Activated T-cell treated with anti-CD3 and anti-CD28 coated beads for 48 hours (primary cell): ENCODE data around the gene SMIM32.

ENCODE experiments used
- DNase-seq: peaks from one replicate; pipeline ENCODE4 v3.0.0-alpha.2; 2020; ENCODE audit warnings: low read depth

The SMIM32 gene

GRCh38 chr5:136186796-136187195 is 6.2 kb downstream of the SMIM32 start:
- DNase-seq = no peak

GRCh38 chr5:136185974-136186665 is 6.8 kb downstream of the SMIM32 start:
- DNase-seq = no peak

- no peak for DNase-seq
These were observed 10.3 kb downstream of the SMIM32 start for GRCh38 chr5:136182618-136183017.

GRCh38 chr5:136174021-136174659 is 18.8 kb downstream of the SMIM32 start:
- DNase-seq = no peak

GRCh38 chr5:136169218-136169617 is 23.7 kb downstream of the SMIM32 start:
- DNase-seq = no peak

GRCh38 chr5:136166909-136167308 is 26.1 kb downstream of the SMIM32 start:
- no peak for DNase-seq

GRCh38 chr5:136164226-136164625 is 28.7 kb downstream of the SMIM32 start:
- DNase-seq = no peak

GRCh38 chr5:136162008-136162407 is 31.0 kb downstream of the SMIM32 start:
- DNase-seq = no peak

GRCh38 chr5:136159457-136159856 is 33.5 kb downstream of the SMIM32 start:
- no peak for DNase-seq

GRCh38 chr5:136157514-136157913 is 35.4 kb downstream of the SMIM32 start:
- no peak for DNase-seq

GRCh38 chr5:136155761-136156160 is 37.2 kb downstream of the SMIM32 start:
- no peak for DNase-seq

GRCh38 chr5:136155078-136155477 is 37.9 kb downstream of the SMIM32 start:
- DNase-seq = no peak

- no peak for DNase-seq
These were observed 39.3 kb downstream of the SMIM32 start for GRCh38 chr5:136153581-136154236.

- no peak for DNase-seq
These were observed 43.1 kb downstream of the SMIM32 start for GRCh38 chr5:136149891-136150290.

- no peak for DNase-seq
These were observed 45.3 kb downstream of the SMIM32 start for GRCh38 chr5:136147632-136148031.

GRCh38 chr5:136146201-136146600 is 46.8 kb downstream of the SMIM32 start:
- no peak for DNase-seq

- DNase-seq = no peak
These were observed 47.9 kb downstream of the SMIM32 start for GRCh38 chr5:136145030-136145429.

GRCh38 chr5:136143763-136144162 is 49.2 kb downstream of the SMIM32 start:
- DNase-seq = no peak

- no peak for DNase-seq
These were observed 49.6 kb downstream of the SMIM32 start for GRCh38 chr5:136143312-136143711.

- DNase-seq = no peak
These were observed 51.4 kb downstream of the SMIM32 start for GRCh38 chr5:136141561-136141960.
